IMR-90 (cell line): ENCODE results near the gene AHCTF1. TPM values are rescaled to one million over a fixed set of nuclear protein-coding genes. Genes with fewer than 3 reads are reported as not detected.

ENCODE experiments used
- ATAC-seq: fragments of 200-7000 bp; cut with Tn5 transposase; 2 replicates; pipeline ENCODE4 v1.9.1; 2020; ENCODE audit warnings: low read depth, mild to moderate bottlenecking, moderate library complexity
- BruUV-seq: library from RNA; stranded (reverse); fragments of 400-500 nt; replicated peaks from 2 replicates; lab custom pipeline; 2021; lab: Mats Ljungman, UMichigan
- CTCF ChIA-PET: fragments of 300-600 bp; formaldehyde crosslinking; extraction: SDS; loops from one replicate; lab custom pipeline; 2021; ENCODE audit warnings: antibody characterized with exemption; lab: Yijun Ruan, JAX
- POLR2A ChIA-PET: fragments of 300-600 bp; sonication (Branson Sonifier 250); formaldehyde crosslinking; loops from one replicate; lab custom pipeline; 2022; ENCODE audit warnings: antibody characterized with exemption; ENCODE audit not compliant: unreplicated experiment; lab: Charles Lee
- DNase-seq: peaks from one replicate; pipeline ENCODE4 v3.0.0; 2013
- H2AFZ ChIP-seq: replicated peaks from 2 replicates; pipeline ENCODE3; 2013; ENCODE audit warnings: low read length, mild to moderate bottlenecking; ENCODE audit not compliant: poor library complexity
- H2AK5ac ChIP-seq: 2 replicates; pipeline ENCODE4 v1.6.1; 2013; ENCODE audit warnings: low read depth, low read length, inconsistent platforms
- H2AK9ac ChIP-seq: replicated peaks from 2 replicates; pipeline ENCODE3; 2013; ENCODE audit warnings: mild to moderate bottlenecking, low read depth, low read length, moderate library complexity; ENCODE audit not compliant: poor library complexity
- H2BK120ac ChIP-seq: 2 replicates; pipeline ENCODE4 v1.6.1; 2013; ENCODE audit warnings: low read depth, low read length, inconsistent platforms
- H2BK15ac ChIP-seq: 3 replicates; pipeline ENCODE4 v1.6.1; 2013; ENCODE audit warnings: low read depth, low read length, inconsistent platforms
- H2BK20ac ChIP-seq: 2 replicates; pipeline ENCODE4 v1.6.1; 2013; ENCODE audit warnings: low read depth, mild to moderate bottlenecking, inconsistent platforms, low read length, moderate library complexity
- H2BK5ac ChIP-seq: 2 replicates; pipeline ENCODE4 v1.6.1; 2013; ENCODE audit warnings: mild to moderate bottlenecking, low read depth, low read length, inconsistent platforms; ENCODE audit not compliant: poor library complexity, severe bottlenecking
- H3K14ac ChIP-seq: replicated peaks from 2 replicates; pipeline ENCODE4 v1.6.1; 2013; ENCODE audit warnings: low read depth, low read length, inconsistent platforms
- H3K18ac ChIP-seq: 2 replicates; pipeline ENCODE4 v1.6.1; 2013; ENCODE audit warnings: low read depth, low read length, control low read depth
- H3K23ac ChIP-seq: 2 replicates; pipeline ENCODE4 v1.6.1; 2013; ENCODE audit warnings: low read depth, low read length, inconsistent platforms
- H3K27ac ChIP-seq: 2 replicates; pipeline ENCODE4 v1.5.1; 2013; ENCODE audit warnings: mild to moderate bottlenecking, control low read depth, low read length; ENCODE audit not compliant: insufficient read depth
- H3K27me3 ChIP-seq: 2 replicates; pipeline ENCODE4 v1.6.1; 2013; ENCODE audit warnings: low read length; ENCODE audit not compliant: control insufficient read depth, insufficient read depth
- H3K36me3 ChIP-seq: 2 replicates; pipeline ENCODE4 v1.6.1; 2013; ENCODE audit warnings: low read length, mixed read lengths; ENCODE audit not compliant: control insufficient read depth, insufficient read depth
- H3K4ac ChIP-seq: 2 replicates; pipeline ENCODE4 v1.6.1; 2013; ENCODE audit warnings: low read depth, low read length, inconsistent platforms
- H3K4me1 ChIP-seq: 2 replicates; pipeline ENCODE4 v1.6.1; 2013; ENCODE audit warnings: low read length, mixed read lengths; ENCODE audit not compliant: control insufficient read depth, insufficient read depth
- H3K4me2 ChIP-seq: 2 replicates; pipeline ENCODE4 v1.6.1; 2013; ENCODE audit warnings: low read depth, mild to moderate bottlenecking, control low read depth, low read length, moderate library complexity
- H3K4me3 ChIP-seq: 2 replicates; pipeline ENCODE4 v1.5.1; 2013; ENCODE audit warnings: low read depth, mild to moderate bottlenecking, control low read depth, low read length, moderate library complexity; ENCODE audit not compliant: insufficient read depth
- H3K56ac ChIP-seq: 2 replicates; pipeline ENCODE4 v1.6.1; 2013; ENCODE audit warnings: low read length, inconsistent platforms; ENCODE audit not compliant: insufficient read depth; ENCODE audit errors: extremely low read depth
- H3K79me1 ChIP-seq, 2 experiments: 2 replicates each; pipeline ENCODE4 v1.6.1; 2013; ENCODE audit warnings: low read length in 2 of 2, inconsistent platforms in 1 of 2, low read depth in 1 of 2
- H3K9ac ChIP-seq: 2 replicates; pipeline ENCODE4 v1.6.1; 2013; ENCODE audit warnings: low read depth, low read length, control low read depth
- H3K9me1 ChIP-seq: 2 replicates; pipeline ENCODE4 v1.6.1; 2013; ENCODE audit warnings: low read length, inconsistent platforms; ENCODE audit not compliant: insufficient read depth
- H3K9me3 ChIP-seq: 2 replicates; pipeline ENCODE4 v1.6.1; 2013; ENCODE audit warnings: low read length; ENCODE audit not compliant: control insufficient read depth, insufficient read depth
- H4K20me1 ChIP-seq: 2 replicates; pipeline ENCODE4 v1.6.1; 2013; ENCODE audit warnings: low read length, inconsistent platforms; ENCODE audit not compliant: insufficient read depth
- H4K5ac ChIP-seq: 2 replicates; pipeline ENCODE4 v1.6.1; 2013; ENCODE audit warnings: mild to moderate bottlenecking, low read depth, low read length, control low read depth
- H4K8ac ChIP-seq, 2 experiments: 2 replicates each; pipeline ENCODE4 v1.6.1; 2013; ENCODE audit warnings: low read depth in 2 of 2, low read length in 2 of 2, control low read depth in 1 of 2, inconsistent platforms in 1 of 2
- H4K91ac ChIP-seq: 2 replicates; pipeline ENCODE4 v1.6.1; 2013; ENCODE audit warnings: low read depth, low read length, inconsistent platforms; ENCODE audit not compliant: insufficient read depth
- BHLHE40 ChIP-seq: fragments of 150-350 bp; IDR thresholded peaks from 2 replicates; pipeline ENCODE4 v1.6.1; 2016; ENCODE audit warnings: mild to moderate bottlenecking, low read depth, low read length
- FOS ChIP-seq: fragments of 150-350 bp; IDR thresholded peaks from 2 replicates; pipeline ENCODE4 v1.6.1; 2016; ENCODE audit warnings: low read depth, low read length
- MAZ ChIP-seq: IDR thresholded peaks from 2 replicates; pipeline ENCODE4 v1.6.1; 2012; ENCODE audit warnings: low read depth, mild to moderate bottlenecking, low read length, improper control_type of control experiment, moderate library complexity, borderline replicate concordance
- MXI1 ChIP-seq: IDR thresholded peaks from 2 replicates; pipeline ENCODE4 v1.6.1; 2012; ENCODE audit warnings: low read depth, mild to moderate bottlenecking, low read length, moderate library complexity, borderline replicate concordance
- NFE2L2 ChIP-seq: fragments of 150-350 bp; IDR thresholded peaks from 2 replicates; pipeline ENCODE4 v1.6.1; 2016; ENCODE audit warnings: low read depth, mild to moderate bottlenecking, low read length
- RAD21 ChIP-seq: IDR thresholded peaks from 2 replicates; pipeline ENCODE4 v1.6.1; 2012; ENCODE audit warnings: low read length, improper control_type of control experiment
- RCOR1 ChIP-seq: IDR thresholded peaks from 2 replicates; pipeline ENCODE4 v1.6.1; 2012; ENCODE audit warnings: mild to moderate bottlenecking, low read length, improper control_type of control experiment; ENCODE audit not compliant: insufficient replicate concordance
- RFX5 ChIP-seq: IDR thresholded peaks from 2 replicates; pipeline ENCODE4 v1.8.0; 2012; ENCODE audit warnings: low read depth, mild to moderate bottlenecking, low read length, moderate library complexity
- SMC3 ChIP-seq: fragments of 150-350 bp; IDR thresholded peaks from 2 replicates; pipeline ENCODE4 v1.6.1; 2016; ENCODE audit warnings: low read depth, mild to moderate bottlenecking, antibody characterized with exemption, low read length, moderate library complexity
- WGBS, 2 experiments: methylation state at CpG; one replicate each; pipeline versions ENCODE4 v1.1.5 to v1.1.7; 2013; ENCODE audit warnings: missing lambda C conversion rate in 2 of 2; ENCODE audit not compliant: insufficient read length in 1 of 2; ENCODE audit errors: extremely low coverage in 2 of 2; 5-methylcytosine and 5-hydroxymethylcytosine counted together
- dilution Hi-C: fragments of 300-500 bp; cut with HindIII; formaldehyde crosslinking; loops from one replicate; pipeline ENCODE4 v1.14.3; 2018; ENCODE audit warnings: low sequenced_read_pairs; ENCODE audit not compliant: unreplicated experiment
- in situ Hi-C: fragments of 300-500 bp; cut with MboI; formaldehyde crosslinking; loops from 3 replicates; pipeline ENCODE4 v1.14.3; 2019; ENCODE audit warnings: low sequenced_read_pairs, inconsistent platforms, mixed read lengths
- intact Hi-C: fragments of 100-400 bp; cut with micrococcal nuclease; formaldehyde crosslinking; loops from 2 replicates; pipeline ENCODE4 v1.10.0; 2022
- polyA plus RNA-seq, 3 experiments: library from polyadenylated mRNA; depleted of rRNA; stranded (reverse); fragments of >200 nt; gene quantifications; 2 replicates each; pipeline ENCODE4 v1.2.3, GENCODE V29; 2012; ENCODE audit warnings: low replicate concordance in 1 of 3
- total RNA-seq: library from RNA; depleted of rRNA; stranded (reverse); fragments of >200 nt; gene quantifications from 2 replicates; pipeline ENCODE4 v1.2.3, GENCODE V29; 2012
- TF ChIP-seq, protein P1 (sequence below): fragments of 150-350 bp; IDR thresholded peaks from 2 replicates; pipeline ENCODE4 v1.6.1; 2016; ENCODE audit warnings: low read depth, mild to moderate bottlenecking, low read length, moderate library complexity, borderline replicate concordance

Gene AHCTF1
- total and polyA plus RNA-seq, 2 of the 4 experiments (the other 2 are of a cell fraction) = 8.9 to 29.0 TPM

GRCh38 chr1:246800756-246801155 is 131.0 kb downstream of the AHCTF1 start:
- intact Hi-C loops (no loop called here), dilution Hi-C loops (no loop called here), in situ Hi-C loops (no loop called here)
- BruUV-seq = no TSS peak
- no peak overlapping the region for H2BK120ac ChIP-seq
- no peak overlapping the region for H4K5ac ChIP-seq
- H2AK9ac ChIP-seq = no peak overlapping the region
- no peaks in the 10 kb centered on the region for H3K36me3 ChIP-seq
- no peak overlapping the region for H3K27ac ChIP-seq
- H3K4me3 ChIP-seq = no peak overlapping the region
- no peak overlapping the region for H4K91ac ChIP-seq
- H2AK5ac ChIP-seq = no peak overlapping the region
- no peaks in the 10 kb centered on the region for H3K79me1 ChIP-seq
- H3K4me2 ChIP-seq = no peak overlapping the region
- no peak overlapping the region for H3K9ac ChIP-seq
- ATAC-seq (no peak), DNase-seq (no peak)
- H3K9me3 ChIP-seq = no peaks in the 10 kb centered on the region; the same call in 1 of the 2 replicates
- H3K9me1 ChIP-seq = no peaks in the 10 kb centered on the region
- no peak overlapping the region for H4K8ac ChIP-seq
- H2BK20ac ChIP-seq = no peak overlapping the region
- H3K23ac ChIP-seq = no peak overlapping the region
- H3K4me1 ChIP-seq = no peaks in the 10 kb centered on the region
- H3K14ac ChIP-seq = no peak overlapping the region
- 60% methylated on average over 2 of the region's 10 CpGs; no CpG with 5 or more reads in 1 of the 2 experiments for WGBS, 2 experiments
- no peak overlapping the region for H2BK15ac ChIP-seq
- H3K18ac ChIP-seq = no peak overlapping the region
- H3K4ac ChIP-seq = no peak overlapping the region
- TF ChIP-seq MXI1 = no peak
- no peak for TF ChIP-seq NFE2L2
- TF ChIP-seq SMC3 = no peak
- no peak for TF ChIP-seq MAZ
- TF ChIP-seq, protein P1, sequence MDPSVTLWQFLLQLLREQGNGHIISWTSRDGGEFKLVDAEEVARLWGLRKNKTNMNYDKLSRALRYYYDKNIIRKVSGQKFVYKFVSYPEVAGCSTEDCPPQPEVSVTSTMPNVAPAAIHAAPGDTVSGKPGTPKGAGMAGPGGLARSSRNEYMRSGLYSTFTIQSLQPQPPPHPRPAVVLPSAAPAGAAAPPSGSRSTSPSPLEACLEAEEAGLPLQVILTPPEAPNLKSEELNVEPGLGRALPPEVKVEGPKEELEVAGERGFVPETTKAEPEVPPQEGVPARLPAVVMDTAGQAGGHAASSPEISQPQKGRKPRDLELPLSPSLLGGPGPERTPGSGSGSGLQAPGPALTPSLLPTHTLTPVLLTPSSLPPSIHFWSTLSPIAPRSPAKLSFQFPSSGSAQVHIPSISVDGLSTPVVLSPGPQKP = no peak
- TF ChIP-seq BHLHE40 = no peak
- no peak for TF ChIP-seq RCOR1
- no peak for TF ChIP-seq RFX5
- TF ChIP-seq RAD21 = no peak
- no peak for TF ChIP-seq FOS
- H4K20me1 ChIP-seq = no peaks in the 10 kb centered on the region
- no peak overlapping the region for H2BK5ac ChIP-seq
- no peak overlapping the region for H3K56ac ChIP-seq
- no peak overlapping the region for H2AFZ ChIP-seq
- ChIA-PET CTCF (no interaction called here), POLR2A (no interaction called here)
- peaks cover 26% of the 10 kb centered on the region; the same call in 1 of the 2 replicates for H3K27me3 ChIP-seq
